ENCODE measurements around the gene APRT. TPM values are rescaled to one million over a fixed set of nuclear protein-coding genes. Genes with fewer than 3 reads are reported as not detected.

Gene APRT
- total and polyA plus RNA-seq, 2 of the 8 experiments (the other 6 are each of a cell fraction or from before 2014, with no cell fraction given), result 221 to 267 TPM

GRCh38 chr16:88846088-88846487, 34.4 kb upstream of the APRT start (continued):
- TF ChIP-seq CHD2 (IDR thresholded peaks at IDR 0.05; ENCODE audit: low read length) (no peak), PHF8 (conservative IDR thresholded peaks at IDR 0.05; ENCODE audit: low read depth, low read length) (no peak)

All from H1 (cell line).